ENCODE measurements around the gene BCAS4.
"Not testable (repeated sequence)": the region's sequence is repeated elsewhere in the genome, so short reads cannot be mapped to it uniquely, and the experiment has no call there.

Gene BCAS4

DNA sequence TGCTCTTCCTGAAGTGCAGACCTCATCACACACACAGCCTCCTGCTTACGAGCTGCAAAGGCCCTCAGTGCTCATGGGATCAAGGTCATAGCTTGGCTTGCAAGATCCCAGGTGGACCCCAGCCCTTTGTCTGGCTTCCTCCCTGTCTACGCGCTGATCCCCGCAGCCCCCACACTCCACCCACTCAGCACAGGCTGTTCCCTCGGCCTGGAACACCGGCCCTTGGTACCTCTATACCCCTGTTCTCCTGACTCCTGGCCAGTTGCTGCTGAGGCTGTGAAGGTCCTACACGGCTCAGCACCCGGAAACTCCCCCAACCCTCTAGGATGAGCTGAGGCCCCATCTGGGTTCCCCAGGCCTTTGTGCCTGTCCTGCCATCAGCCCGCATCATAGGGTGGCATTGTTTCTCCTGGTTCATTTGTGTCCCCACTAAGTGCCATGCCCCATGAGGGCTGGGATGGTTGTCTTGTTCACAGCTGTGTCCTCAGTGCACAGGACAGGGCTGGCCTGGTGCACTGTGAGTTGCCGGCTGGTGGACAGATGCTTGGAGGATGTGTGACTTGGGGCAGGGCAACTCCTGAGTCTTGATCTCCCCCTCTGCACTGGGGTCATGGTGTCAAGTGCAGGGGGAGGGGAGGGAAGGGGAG lies 79.4 kb downstream of the BCAS4 start:
- no peak overlapping the region for H3K27ac ChIP-seq
- TF ChIP-seq, protein P1, sequence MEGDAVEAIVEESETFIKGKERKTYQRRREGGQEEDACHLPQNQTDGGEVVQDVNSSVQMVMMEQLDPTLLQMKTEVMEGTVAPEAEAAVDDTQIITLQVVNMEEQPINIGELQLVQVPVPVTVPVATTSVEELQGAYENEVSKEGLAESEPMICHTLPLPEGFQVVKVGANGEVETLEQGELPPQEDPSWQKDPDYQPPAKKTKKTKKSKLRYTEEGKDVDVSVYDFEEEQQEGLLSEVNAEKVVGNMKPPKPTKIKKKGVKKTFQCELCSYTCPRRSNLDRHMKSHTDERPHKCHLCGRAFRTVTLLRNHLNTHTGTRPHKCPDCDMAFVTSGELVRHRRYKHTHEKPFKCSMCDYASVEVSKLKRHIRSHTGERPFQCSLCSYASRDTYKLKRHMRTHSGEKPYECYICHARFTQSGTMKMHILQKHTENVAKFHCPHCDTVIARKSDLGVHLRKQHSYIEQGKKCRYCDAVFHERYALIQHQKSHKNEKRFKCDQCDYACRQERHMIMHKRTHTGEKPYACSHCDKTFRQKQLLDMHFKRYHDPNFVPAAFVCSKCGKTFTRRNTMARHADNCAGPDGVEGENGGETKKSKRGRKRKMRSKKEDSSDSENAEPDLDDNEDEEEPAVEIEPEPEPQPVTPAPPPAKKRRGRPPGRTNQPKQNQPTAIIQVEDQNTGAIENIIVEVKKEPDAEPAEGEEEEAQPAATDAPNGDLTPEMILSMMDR (conservative IDR thresholded peaks at IDR 0.05) = no peak

DNA sequence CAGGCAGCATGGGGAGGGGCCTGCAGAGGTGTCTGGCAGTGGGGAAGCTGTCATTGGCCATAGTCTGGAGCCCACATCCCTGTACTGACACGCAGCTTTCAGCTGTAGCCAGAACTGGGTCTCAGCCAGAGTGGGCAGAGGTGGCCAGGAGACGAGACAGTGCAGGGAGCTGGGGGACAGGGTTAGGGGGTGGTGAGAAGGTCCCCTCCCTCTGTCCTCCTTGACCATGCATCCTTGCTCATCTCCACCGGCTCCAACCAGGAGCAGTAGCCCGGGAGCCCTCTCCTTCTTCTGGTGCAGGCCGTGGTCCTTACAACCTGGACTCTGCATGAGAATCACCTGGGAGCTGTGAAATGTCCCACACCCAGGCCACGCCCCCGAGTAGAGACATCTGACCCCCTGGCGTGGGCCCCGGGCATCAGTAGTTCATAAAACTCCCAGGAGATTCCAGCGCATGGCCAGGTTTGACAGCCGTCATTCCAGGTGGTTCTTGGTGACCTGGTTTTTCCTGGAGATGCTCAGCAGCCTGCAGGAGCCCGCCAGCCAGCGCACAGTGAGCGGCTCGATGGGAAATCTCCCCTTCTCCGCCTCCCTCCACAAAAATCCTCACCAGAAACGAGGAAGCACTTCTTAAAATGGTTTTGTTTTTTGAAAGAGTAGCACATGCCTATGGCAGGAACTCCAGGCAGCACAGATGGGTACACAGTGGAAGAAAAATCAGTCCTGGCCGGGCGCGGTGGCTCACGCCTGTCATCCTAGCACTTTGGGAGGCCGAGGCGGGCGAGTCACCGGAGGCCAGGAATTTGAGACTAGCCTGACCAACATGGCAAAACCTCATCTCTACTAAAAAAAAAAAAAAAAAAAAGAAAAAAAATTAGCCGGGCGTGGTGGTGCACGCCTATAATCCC lies 80.2 kb downstream of the BCAS4 start:
- TF ChIP-seq, protein P1 (conservative IDR thresholded peaks at IDR 0.05) = no peak

DNA sequence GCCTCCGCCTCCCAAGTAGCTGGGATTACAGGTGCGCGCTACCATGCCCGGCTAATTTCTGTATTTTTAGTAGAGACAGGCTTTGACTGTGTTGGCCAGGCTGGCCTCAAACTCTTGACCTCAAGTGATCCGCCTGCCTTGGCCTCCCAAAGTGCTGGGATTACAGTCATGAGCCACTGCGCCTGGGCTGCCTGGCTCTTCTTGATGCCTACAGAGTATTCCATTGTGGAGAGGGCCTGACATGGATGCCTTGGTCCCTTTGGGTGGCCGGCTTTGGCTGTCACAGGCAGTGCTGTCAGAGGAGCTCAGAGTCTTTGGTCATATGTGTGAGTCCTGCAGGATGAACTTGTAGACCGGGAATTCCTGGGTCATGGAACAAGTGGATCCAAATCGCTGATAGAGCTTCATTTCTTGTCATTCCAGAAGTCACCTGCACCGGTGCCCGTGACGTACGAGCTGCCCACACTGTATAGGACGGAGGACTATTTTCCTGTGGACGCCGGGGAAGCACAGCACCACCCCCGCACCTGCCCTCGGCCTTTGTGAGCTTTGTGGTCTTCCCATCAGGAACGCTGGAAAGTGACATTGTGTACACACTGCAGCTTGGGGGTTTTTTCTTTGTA lies 81.3 kb downstream of the BCAS4 start:
- TF ChIP-seq, protein P1 (conservative IDR thresholded peaks at IDR 0.05) = no peak
- H3K27ac ChIP-seq = no peak overlapping the region

More for the DNA sequence above, 80.2 kb downstream of the BCAS4 start:
- no peak overlapping the region for H3K27ac ChIP-seq

DNA sequence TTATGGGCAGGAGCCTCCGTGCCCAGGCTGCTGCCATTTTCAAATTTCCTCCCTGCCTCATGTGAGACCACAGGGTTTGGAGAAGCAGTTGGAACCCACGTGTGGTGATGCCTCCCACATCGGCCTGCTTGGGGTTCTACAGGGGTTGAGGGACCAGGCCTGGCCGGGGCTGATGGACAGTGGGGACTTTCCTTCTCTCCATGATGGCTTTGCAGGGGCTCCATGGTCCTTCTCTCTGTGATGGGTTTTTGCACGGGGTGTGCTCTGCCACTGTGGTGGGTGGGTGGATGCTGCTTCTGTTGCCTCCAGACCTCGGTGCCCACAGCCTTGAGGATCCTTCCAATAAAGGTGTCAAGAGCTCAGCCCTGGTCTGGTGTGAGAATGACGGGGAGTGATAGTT lies 82.0 kb downstream of the BCAS4 start:
- TF ChIP-seq, protein P1 (conservative IDR thresholded peaks at IDR 0.05) = no peak
- H3K27ac ChIP-seq = no peak overlapping the region

DNA sequence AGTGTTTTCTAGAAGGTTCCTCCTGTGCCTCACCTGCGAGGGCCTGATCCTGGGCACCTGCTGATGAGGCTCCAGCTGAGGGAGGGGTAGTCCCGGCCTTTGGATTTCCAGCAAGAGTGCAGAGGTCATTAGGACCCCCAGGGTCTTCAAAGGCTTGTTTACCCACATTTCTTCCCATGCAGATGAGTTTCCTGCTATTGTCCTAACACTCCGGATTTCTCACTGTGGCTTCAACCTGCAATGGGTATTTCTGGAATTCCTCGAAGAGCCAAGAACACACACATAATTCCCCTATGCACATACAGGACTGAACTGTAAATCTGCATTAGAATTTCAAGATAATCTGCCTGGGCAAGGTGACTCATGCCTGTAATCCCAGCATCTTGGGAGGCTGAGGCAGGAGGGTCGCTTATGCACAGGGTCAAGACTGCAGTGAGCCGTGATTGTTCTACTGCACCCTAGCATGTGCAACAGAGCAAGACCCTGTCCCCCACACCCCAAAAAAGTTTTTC lies 82.4 kb downstream of the BCAS4 start:
- TF ChIP-seq, protein P1 (conservative IDR thresholded peaks at IDR 0.05) = no peak
- H3K27ac ChIP-seq = no peak overlapping the region

DNA sequence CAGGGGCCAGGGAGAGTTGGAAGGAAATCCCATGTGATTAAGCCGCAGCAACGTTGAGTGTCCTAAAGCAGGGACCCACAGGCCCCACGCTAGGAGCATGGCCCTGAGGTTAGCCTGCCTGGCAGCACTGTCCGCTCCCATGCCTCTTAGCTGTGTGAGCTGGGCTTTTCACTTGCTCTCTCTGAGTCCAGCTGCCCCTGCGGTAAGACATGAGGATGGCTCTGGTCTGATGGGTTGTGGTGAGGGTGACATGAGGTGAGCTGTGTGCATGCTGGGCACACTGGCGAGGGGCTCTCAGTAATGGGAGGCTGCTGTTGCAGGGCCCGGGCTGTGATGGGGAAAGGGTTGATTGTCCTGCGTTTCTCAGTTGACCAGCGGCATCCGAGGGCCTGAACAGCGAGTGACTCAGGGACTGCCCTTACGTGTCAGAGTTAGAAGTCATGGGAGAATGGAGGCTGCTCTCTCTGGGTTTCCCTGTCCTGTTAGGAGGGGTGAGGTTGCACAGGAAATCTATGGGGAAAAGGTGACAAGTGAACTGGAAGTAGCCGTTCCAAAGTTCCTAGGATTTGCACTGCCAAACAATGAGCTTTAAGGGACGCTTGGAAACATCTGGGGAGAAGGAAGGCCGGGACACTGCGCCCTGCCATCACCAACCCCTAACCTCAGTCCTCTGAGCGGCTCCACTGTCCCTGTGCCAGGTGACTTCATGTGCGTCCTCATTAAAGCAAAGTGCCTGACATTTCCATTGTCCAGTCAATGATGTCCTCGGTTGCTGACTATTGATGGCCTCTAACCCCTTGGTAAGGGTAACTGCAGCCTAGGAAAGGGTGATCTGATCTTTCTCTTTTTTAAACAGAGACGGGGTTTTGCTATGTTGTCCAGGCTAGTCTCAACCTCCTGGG lies 85.0 kb downstream of the BCAS4 start:
- TF ChIP-seq, protein P1 (conservative IDR thresholded peaks at IDR 0.05) = no peak

DNA sequence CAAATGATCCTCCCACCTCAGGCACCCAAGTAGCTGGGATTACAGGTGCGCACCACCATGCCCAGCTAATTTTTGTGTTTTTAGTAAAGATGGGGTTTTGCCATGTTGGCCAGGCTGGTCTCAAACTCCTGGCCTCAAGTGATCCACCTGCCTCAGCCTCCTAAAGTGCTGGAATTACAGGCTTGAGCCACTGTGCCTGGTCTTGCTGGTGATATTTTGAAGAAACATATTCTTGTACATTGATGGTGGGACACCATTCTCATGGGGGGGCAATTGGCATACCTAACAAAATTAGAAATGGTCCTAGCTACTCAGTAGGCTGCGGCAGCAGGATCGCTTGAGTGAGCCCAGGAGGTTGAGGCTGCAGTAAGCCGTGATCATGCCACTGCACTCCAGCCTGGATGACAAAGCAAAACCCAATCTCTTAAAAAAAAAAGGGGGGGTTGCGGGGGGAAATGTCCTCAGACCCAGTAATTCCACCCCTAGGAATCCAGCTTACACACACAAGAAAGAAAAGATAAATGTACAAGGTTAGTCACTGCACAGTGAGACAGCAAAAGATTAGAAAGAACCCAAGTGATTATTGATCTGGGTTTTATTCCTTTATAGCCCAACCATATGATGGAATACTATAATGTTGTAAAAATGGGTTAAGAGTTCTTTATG lies 87.0 kb downstream of the BCAS4 start:
- H3K27ac ChIP-seq = not testable (repeated sequence)

More for the DNA sequence above, 85.0 kb downstream of the BCAS4 start:
- no peak overlapping the region for H3K27ac ChIP-seq
